Measurements from ENCODE around the gene MAD1L1. TPM values are rescaled to one million over a fixed set of nuclear protein-coding genes. Genes with fewer than 3 reads are reported as not detected.

The MAD1L1 gene
- total and polyA plus RNA-seq, 4 donors, result 12.8 to 20.7 (median 16.5) TPM

- no peak overlapping the region for H3K9ac ChIP-seq (ENCODE audit: low read depth in 1 of 2, low read length in 2 of 2)
- no peak for DNase-seq (ENCODE audit: low spot score)
- TF ChIP-seq, protein P1, sequence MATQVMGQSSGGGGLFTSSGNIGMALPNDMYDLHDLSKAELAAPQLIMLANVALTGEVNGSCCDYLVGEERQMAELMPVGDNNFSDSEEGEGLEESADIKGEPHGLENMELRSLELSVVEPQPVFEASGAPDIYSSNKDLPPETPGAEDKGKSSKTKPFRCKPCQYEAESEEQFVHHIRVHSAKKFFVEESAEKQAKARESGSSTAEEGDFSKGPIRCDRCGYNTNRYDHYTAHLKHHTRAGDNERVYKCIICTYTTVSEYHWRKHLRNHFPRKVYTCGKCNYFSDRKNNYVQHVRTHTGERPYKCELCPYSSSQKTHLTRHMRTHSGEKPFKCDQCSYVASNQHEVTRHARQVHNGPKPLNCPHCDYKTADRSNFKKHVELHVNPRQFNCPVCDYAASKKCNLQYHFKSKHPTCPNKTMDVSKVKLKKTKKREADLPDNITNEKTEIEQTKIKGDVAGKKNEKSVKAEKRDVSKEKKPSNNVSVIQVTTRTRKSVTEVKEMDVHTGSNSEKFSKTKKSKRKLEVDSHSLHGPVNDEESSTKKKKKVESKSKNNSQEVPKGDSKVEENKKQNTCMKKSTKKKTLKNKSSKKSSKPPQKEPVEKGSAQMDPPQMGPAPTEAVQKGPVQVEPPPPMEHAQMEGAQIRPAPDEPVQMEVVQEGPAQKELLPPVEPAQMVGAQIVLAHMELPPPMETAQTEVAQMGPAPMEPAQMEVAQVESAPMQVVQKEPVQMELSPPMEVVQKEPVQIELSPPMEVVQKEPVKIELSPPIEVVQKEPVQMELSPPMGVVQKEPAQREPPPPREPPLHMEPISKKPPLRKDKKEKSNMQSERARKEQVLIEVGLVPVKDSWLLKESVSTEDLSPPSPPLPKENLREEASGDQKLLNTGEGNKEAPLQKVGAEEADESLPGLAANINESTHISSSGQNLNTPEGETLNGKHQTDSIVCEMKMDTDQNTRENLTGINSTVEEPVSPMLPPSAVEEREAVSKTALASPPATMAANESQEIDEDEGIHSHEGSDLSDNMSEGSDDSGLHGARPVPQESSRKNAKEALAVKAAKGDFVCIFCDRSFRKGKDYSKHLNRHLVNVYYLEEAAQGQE (IDR thresholded peaks at IDR 0.05), result no peak
- TF ChIP-seq EGR1 (IDR thresholded peaks at IDR 0.05; ENCODE audit: low read depth in 2 of 2) (no peak), FOXA1 (IDR thresholded peaks at IDR 0.05) (no peak), HNF4A (conservative IDR thresholded peaks at IDR 0.05) (no peak), GABPA (IDR thresholded peaks at IDR 0.05 in 1 of 2, conservative IDR thresholded peaks at IDR 0.05 in 1 of 2) (no peak), YY1 (IDR thresholded peaks at IDR 0.05) (no peak), FOXA2 (IDR thresholded peaks at IDR 0.05) (no peak), RXRA (IDR thresholded peaks at IDR 0.05) (no peak), HNF4G (IDR thresholded peaks at IDR 0.05) (no peak), TAF1 (conservative IDR thresholded peaks at IDR 0.05) (no peak), NR2F2 (IDR thresholded peaks at IDR 0.05) (no peak), ATF3 (IDR thresholded peaks at IDR 0.05) (no peak)
- TF ChIP-seq, protein P2, sequence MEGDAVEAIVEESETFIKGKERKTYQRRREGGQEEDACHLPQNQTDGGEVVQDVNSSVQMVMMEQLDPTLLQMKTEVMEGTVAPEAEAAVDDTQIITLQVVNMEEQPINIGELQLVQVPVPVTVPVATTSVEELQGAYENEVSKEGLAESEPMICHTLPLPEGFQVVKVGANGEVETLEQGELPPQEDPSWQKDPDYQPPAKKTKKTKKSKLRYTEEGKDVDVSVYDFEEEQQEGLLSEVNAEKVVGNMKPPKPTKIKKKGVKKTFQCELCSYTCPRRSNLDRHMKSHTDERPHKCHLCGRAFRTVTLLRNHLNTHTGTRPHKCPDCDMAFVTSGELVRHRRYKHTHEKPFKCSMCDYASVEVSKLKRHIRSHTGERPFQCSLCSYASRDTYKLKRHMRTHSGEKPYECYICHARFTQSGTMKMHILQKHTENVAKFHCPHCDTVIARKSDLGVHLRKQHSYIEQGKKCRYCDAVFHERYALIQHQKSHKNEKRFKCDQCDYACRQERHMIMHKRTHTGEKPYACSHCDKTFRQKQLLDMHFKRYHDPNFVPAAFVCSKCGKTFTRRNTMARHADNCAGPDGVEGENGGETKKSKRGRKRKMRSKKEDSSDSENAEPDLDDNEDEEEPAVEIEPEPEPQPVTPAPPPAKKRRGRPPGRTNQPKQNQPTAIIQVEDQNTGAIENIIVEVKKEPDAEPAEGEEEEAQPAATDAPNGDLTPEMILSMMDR (IDR thresholded peaks at IDR 0.05; ENCODE audit: low read depth, low read length, missing input control), result no peak
- WGBS, result 97% methylated on average over 27 of the region's 27 CpGs
- H3K36me3 ChIP-seq (ENCODE audit: control insufficient read depth in 4 of 4, insufficient read depth in 3 of 4, low read depth in 1 of 4, low read length in 3 of 4), result peaks cover 0 to 1% (median 0%) of the 10 kb centered on the region in 4 donors
- H3K4me1 ChIP-seq (ENCODE audit: control insufficient read depth in 4 of 4, insufficient read depth in 4 of 4, low read length in 3 of 4), result no peaks in the 10 kb centered on the region
- no peak overlapping the region for H3K4me3 ChIP-seq (ENCODE audit: low read depth in 1 of 3, low read length in 3 of 3)
- no peaks in the 10 kb centered on the region for H3K9me3 ChIP-seq (ENCODE audit: control insufficient read depth in 4 of 4, low read length in 3 of 4)
- no peaks in the 10 kb centered on the region for H3K27me3 ChIP-seq (ENCODE audit: control insufficient read depth in 4 of 4, insufficient read depth in 4 of 4, low read length in 3 of 4)
- no peak overlapping the region for H3K27ac ChIP-seq (ENCODE audit: low read depth in 1 of 2, low read length in 2 of 2)
Observed at GRCh38 chr7:2000153-2000687, 232.5 kb downstream of the MAD1L1 start.

- no peaks in the 10 kb centered on the region for H3K27me3 ChIP-seq (ENCODE audit: control insufficient read depth in 4 of 4, insufficient read depth in 4 of 4, low read length in 3 of 4)
- H3K36me3 ChIP-seq (ENCODE audit: control insufficient read depth in 4 of 4, insufficient read depth in 3 of 4, low read depth in 1 of 4, low read length in 3 of 4), result no peaks in the 10 kb centered on the region
- H3K9me3 ChIP-seq (ENCODE audit: control insufficient read depth in 4 of 4, low read length in 3 of 4), result no peaks in the 10 kb centered on the region
- no peaks in the 10 kb centered on the region for H3K4me1 ChIP-seq (ENCODE audit: control insufficient read depth in 4 of 4, insufficient read depth in 4 of 4, low read length in 3 of 4)
- no peak overlapping the region for H3K27ac ChIP-seq (ENCODE audit: low read depth in 1 of 2, low read length in 2 of 2)
- TF ChIP-seq YY1 (IDR thresholded peaks at IDR 0.05), result no peak
- TF ChIP-seq, protein P3, sequence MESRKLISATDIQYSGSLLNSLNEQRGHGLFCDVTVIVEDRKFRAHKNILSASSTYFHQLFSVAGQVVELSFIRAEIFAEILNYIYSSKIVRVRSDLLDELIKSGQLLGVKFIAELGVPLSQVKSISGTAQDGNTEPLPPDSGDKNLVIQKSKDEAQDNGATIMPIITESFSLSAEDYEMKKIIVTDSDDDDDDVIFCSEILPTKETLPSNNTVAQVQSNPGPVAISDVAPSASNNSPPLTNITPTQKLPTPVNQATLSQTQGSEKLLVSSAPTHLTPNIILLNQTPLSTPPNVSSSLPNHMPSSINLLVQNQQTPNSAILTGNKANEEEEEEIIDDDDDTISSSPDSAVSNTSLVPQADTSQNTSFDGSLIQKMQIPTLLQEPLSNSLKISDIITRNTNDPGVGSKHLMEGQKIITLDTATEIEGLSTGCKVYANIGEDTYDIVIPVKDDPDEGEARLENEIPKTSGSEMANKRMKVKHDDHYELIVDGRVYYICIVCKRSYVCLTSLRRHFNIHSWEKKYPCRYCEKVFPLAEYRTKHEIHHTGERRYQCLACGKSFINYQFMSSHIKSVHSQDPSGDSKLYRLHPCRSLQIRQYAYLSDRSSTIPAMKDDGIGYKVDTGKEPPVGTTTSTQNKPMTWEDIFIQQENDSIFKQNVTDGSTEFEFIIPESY (IDR thresholded peaks at IDR 0.05), result no peak
- TF ChIP-seq FOXA2 (IDR thresholded peaks at IDR 0.05), result no peak
- TF ChIP-seq TAF1 (conservative IDR thresholded peaks at IDR 0.05), result no peak
- TF ChIP-seq GABPA (IDR thresholded peaks at IDR 0.05 in 1 of 2, conservative IDR thresholded peaks at IDR 0.05 in 1 of 2), result no peak
- TF ChIP-seq RXRA (IDR thresholded peaks at IDR 0.05), result no peak
- TF ChIP-seq HNF4A (conservative IDR thresholded peaks at IDR 0.05), result no peak
- TF ChIP-seq, protein P1 (IDR thresholded peaks at IDR 0.05), result no peak
- 96% methylated on average over 21 of the region's 21 CpGs for WGBS
- H3K9ac ChIP-seq (ENCODE audit: low read depth in 1 of 2, low read length in 2 of 2), result no peak overlapping the region
- DNase-seq (ENCODE audit: low spot score), result no peak
- no peak overlapping the region for H3K4me3 ChIP-seq (ENCODE audit: low read depth in 1 of 3, low read length in 3 of 3)
Observed at GRCh38 chr7:1999278-1999984, 233.3 kb downstream of the MAD1L1 start.
